ENCODE results near the gene ANO9. TPM values are rescaled to one million over a fixed set of nuclear protein-coding genes. Genes with fewer than 3 reads are reported as not detected.
"Not testable (repeated sequence)": the region's sequence is repeated elsewhere in the genome, so short reads cannot be mapped to it uniquely, and the experiment has no call there.

The ANO9 gene
- polyA plus RNA-seq, 1 donor: 10.6 TPM

DNA sequence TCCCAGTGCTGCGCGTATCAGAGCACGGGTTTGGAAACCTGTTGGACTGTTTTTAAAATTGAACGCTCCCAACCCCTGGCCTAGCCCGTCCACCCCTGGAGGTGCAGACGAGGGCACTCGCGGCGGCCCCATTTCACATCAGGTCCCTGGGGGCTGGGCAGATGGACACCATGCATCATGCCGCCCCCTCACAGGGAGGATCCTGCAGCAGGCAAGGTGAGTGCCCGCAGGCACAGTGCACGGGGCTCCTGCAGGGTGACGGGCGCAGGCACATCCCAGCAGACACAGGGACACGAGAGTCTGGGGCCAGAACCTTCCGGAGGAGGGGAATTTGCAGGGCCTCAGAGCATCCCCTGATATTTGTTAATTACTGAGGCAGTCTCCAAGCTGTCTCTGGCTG is 7.3 kb downstream of the ANO9 start:
- no peak for DNase-seq

DNA sequence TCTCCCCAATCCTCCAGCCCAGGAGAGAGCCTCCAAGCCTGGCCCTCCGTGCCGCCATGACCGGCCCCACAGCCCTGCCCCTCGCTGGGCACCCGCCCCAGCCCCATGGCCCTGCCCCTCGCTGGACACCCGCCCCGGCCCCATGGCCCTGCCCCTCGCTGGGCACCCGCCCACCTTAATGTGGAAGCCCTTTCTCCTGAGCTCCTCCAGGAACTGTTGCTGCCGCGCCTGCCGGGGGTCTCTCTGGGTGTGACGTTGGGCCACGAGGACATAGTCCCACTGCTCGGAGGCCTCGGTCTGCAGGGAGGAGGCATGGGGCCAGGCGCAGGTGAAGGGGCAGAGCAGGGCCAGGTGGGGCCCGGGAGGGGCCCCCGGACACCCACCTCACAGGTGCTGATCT is 8.2 kb downstream of the ANO9 start:
- no peak for DNase-seq

GRCh38 chr11:433111-433510 is 8.7 kb downstream of the ANO9 start:
- DNase-seq: no peak

DNA sequence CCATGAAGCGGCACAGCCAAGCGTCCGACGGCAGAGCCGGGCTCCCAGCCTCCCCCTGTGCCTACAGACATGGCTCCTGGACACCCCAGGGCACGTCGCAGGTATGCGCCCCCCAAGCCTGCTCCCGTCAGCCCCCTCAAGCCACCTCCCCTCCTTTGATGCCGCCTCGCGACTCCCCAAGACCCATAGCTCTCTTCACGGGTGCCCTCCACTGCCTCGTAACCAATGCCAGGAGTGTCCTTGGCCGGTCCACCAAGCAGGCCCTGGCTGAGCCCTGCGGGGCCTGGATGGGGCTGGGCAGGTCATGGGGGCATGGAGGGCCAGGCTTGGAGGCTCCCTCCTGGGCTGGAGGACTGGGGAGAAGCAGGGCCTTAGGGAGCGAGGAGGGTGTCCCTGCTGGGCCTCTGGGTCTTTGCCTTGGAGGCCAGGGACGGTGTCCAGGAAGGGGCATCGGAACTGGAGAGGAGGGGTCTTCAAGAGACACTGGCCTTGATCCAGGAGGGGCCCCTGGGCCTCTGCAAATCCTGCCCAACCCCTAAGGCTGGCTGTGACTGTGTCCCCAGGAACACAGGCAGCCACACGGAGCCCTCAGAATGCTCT is 9.2 kb downstream of the ANO9 start:
- DNase-seq: no peak

GRCh38 chr11:431921-432320 is 9.9 kb downstream of the ANO9 start:
- no peak for DNase-seq

DNA sequence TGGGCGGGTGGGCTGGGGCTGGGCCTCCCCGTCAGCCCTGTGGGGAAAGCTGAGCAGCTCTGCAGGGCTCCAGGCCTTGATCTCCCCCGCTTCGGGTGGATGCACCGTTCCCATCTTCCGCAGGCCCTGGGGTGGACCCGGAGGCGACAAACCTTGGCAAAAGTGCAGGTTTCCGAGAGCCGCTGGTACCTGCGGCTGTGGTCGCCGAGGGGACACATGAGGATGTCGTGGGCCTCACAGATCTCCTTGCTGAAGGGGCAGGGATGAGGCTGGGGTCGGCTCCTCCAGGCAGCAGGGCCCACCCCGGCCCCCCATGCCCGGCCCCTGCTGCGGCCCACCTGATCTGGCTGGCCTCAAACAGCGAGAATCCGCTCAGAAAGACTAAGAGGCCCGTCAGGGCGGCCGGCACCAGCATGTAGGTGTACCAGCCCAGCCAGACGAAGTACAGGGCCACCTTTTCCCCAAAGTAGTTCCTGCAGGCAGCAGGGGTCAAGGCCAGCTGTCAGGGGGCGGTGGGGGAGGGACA is 11.8 kb downstream of the ANO9 start:
- no peak for DNase-seq

DNA sequence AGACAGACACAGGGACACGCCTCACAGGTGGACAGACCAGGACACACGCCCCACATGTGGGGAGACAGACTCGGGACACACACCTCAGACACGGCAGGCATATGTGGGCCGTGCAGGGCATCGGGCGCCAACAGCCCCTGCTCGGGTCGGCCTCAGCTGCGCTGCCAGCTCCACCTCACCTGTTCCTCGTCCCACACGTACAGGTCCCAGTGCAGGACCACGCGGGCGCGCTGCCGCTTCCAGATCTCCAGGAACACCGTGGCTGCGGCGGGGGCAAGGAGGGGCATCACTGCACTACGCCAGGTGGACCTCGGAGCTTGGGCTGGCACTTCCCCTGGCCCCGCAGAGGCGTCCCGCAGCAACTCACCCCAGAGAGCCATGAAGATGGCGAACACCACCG is 12.4 kb downstream of the ANO9 start:
- no peak for DNase-seq

DNA sequence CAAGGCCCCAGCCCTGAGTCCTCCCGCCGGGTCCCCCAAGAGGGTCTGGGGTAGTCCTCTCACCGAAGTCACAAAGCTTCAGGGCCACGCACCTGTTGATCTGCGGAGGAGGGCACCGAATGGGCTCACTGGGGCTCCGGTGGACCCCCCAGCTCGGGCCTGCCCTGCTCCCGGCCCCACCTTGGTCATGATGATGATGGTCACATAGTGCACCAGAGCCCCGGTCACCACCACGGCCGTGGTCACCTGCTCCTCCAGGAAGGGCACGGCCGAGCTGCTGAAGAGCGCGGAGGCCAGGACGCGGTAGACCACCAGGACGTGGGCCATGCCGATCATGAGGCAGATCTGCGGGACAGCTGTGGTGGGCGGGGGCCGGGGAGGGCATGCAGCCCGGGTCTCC is 13.5 kb downstream of the ANO9 start:
- no peak for DNase-seq

- no peak for DNase-seq
Measured at GRCh38 chr11:426851-427250, 15.0 kb downstream of the ANO9 start.

DNA sequence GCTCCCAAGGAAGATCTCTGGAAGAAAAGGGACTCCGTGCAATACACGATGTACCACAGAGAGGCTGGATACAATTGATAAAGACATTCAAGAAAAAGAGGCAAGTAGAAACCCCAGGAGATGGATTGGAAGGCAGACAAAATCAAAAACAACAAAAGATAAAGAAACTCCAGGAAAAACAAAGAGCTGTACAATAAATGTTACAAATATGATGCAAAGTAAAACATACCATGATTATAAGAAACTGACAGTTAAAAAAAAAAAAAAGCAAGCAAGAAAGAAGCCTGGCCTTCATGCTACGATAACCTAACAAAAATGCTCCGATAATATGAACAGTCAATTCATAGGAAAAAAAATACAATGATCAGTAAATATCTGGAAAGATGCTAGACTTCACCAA is 16.5 kb downstream of the ANO9 start:
- no peak for DNase-seq

- DNase-seq: not testable (repeated sequence)
Measured at GRCh38 chr11:424766-425165, 17.0 kb downstream of the ANO9 start.

GRCh38 chr11:424232-424631 is 17.6 kb downstream of the ANO9 start:
- DNase-seq: no peak

DNA sequence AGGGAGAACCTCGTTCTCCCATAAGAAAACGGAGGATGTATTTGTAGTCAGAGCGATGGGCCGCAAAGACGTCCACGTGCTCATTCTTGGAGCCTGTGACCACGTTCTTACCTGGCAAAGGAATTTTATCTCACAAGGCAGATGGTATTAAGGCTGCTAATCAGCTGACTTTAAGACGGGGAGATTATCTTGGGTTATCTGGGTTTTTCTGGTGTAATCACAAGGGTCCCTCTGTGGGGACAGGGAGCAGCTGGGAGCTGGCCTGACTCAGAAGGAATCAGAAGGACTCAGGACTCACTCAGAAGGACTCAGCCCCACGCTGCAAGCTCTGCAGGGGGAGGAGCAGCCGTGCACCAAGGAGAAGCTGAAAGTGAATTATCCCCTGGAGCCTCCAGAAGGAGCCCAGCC is 19.6 kb downstream of the ANO9 start:
- DNase-seq: no peak

GRCh38 chr11:420911-421321 is 20.9 kb downstream of the ANO9 start:
- no peak for DNase-seq

DNA sequence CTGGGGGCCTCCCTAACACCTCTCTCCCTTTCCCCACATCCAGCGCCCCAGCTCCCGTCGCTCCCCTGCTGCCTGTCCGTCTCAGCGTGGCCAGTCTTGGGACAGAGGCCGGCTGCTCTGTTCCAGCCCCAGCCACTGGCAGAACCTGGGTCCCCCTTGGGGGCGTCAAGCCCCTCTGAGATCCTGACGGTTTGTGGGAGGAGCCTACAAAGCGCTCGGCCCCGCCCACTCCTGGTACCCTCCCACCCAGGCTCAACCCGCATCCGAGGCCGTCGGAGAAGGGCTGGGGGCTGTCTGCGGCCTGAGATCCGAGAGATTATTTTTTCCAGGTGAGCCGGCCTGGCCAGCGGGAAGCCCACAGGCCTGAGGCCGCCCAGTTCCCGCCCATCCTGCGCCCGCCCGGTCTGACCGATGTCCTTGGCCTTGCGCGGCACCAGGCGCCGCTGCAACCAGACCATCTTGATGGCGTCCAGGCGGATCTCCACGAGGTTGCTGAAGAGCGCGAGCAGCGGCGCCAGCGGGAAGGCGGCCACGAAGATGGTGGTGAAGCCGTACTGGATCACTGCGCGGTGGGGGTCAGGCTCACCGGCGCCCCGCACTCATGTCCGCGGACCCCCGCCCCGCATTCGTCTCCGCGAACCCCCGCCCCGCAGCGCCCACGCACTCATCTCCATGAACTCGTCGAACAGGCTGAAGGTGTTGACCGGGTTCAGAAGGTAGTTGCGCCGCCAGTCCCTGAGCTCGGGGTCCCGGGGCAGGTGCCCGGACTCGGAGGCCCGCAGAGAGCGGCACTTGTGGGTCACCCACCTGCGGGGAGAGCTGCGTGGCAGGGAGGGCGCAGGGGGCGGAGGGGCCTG is 21.5 kb downstream of the ANO9 start:
- DNase-seq: no peak

DNA sequence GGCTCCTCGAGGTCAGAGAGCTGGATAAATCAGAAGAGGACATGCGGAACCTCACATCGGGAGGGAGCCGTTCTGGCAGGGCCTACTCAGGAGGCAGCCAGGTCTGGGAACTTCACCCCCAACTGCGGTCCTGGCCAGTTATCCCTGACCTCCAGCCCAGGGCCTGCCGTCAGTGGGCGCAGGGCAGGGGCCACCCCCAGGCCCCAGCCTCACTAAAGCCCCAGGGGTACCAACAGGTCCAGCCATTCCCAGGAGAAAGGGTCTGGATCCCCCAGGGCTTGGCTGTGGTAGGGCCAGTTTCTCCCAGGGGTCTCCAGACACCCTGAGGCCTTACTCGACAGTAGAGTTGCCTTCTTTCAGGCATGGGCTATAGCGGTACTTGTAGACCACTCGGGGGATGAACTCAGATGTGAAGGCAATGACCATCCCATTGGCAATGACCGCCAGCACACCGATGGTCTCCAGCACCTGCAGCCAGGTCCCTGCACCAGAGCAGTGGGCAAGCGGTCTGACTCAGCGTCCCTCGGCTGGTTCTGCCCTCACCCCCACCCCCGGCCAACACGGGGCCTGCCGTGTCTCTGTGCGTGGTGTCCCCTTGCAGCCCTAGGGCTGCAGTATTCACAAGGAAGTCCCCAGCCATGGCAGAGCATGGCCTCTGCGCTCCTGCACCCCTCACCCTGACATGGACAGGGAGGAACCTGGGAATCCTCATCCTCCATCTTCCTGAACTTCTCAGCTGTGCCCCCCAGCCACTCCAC is 22.4 kb downstream of the ANO9 start:
- DNase-seq: no peak

DNA sequence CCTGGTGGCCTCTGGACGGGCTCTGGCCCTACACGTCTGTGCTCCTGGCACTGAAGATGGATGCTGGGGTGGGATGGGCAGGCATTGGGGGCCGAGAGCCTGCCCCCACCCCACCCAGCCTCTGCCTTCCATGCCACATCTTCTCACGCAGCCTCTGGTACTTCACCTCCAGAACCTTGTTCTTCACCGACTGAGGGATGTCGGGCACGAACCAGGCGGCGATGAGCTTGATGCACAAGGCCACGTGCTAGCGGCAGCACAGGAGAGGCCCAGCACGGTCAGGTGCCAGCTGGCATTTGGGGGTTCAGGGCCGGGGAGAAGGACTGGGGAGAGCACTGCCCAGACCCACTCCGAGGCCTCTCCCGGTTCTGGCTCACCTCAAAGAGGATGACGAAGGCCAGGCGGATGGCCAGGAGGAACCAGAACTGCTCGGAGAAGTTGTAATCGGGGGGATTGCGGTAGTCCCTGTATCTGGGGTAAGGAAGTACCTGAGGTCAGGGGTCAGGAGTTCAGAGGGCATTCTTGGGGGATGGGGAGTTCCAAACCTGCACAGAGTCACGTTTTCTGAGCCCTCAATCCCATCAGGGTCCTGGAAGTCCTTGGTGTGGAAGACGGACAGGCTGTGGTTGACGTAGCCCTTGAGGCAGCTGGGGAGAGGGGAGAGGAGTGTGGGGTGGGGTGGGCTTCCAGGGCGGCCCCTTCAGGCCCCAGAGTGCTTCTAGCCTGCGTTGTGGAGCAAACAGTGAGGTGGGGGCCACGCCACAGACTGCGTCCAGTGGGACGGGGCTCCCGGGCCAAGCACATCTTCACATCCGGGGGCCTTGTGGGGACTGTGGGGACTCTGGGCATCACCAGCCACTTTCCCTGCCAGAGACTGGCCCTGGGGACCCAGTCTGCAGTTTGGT is 23.2 kb downstream of the ANO9 start:
- DNase-seq: no peak

DNA sequence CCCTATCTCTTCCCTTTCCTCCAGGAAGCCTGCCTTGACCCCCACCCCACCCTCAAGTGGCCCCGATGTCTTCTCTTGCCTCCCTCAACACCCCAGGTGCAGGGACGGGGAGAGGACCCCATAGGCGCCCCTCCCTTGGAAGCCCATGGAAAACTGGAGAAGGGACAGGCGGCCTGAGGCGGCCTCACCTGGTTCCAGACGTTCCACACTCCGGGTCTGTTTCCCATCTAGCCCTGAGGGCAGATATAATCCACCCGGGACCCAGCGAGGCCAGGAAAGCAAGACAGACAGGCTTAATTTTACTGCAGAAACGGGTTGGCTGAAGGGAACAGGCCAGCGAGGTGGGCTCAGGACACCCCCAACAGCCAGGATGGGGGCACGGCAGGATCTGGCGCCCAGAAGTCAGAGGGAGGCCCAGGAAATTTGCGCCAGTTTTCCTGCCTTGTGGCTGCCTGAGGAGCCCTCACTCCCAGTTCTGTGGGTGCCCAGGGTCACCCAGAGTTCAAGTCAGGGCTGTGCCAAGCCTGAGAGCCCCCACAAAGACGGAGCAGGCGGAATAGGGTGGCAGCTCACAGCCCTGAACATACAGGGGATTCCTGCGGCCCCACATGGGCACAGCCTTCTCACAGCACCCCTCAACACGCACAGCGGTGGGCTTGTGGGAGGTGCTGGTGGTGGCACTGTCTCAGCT is 24.0 kb downstream of the ANO9 start:
- no peak for DNase-seq

GRCh38 chr11:416757-417621 is 24.8 kb downstream of the ANO9 start:
- DNase-seq: no peak
